H1 (cell line): ENCODE results near the gene LDLRAP1. TPM values are rescaled to one million over a fixed set of nuclear protein-coding genes. Genes with fewer than 3 reads are reported as not detected.

Source experiments
- CTCF ChIA-PET: fragments of 300-600 bp; sonication (Branson Sonifier 250); formaldehyde crosslinking; loops from one replicate; lab custom pipeline; 2021; ENCODE audit not compliant: partially characterized antibody; lab: Charles Lee
- POLR2A ChIA-PET: fragments of 300-600 bp; sonication (Branson Sonifier 250); formaldehyde crosslinking; loops from one replicate; lab custom pipeline; 2021; ENCODE audit warnings: inconsistent platforms; ENCODE audit not compliant: partially characterized antibody; lab: Charles Lee
- DNase-seq, 2 experiments: peaks; one replicate each; pipeline versions ENCODE4 v3.0.0 to v3.0.0-alpha.2; 2010 to 2022; ENCODE audit warnings: low spot score in 2 of 2, low read depth in 1 of 2, mixed read lengths in 1 of 2
- FAIRE-seq: peaks from 2 replicates; lab custom pipeline; 2011; peaks lifted over from hg19 to GRCh38; lab: Jason Lieb, UNC
- H2AFZ ChIP-seq: 2 replicates; pipeline ENCODE4 v1.8.1; 2012; ENCODE audit warnings: low read length, inconsistent platforms
- H2AK5ac ChIP-seq: 2 replicates; pipeline ENCODE4 v1.6.1; 2013; ENCODE audit warnings: low read depth, low read length
- H2BK120ac ChIP-seq: replicated peaks from 2 replicates; pipeline ENCODE3; 2013; ENCODE audit warnings: low read depth, low read length, inconsistent platforms
- H2BK12ac ChIP-seq: 2 replicates; pipeline ENCODE4 v1.6.1; 2013; ENCODE audit warnings: low read depth, low read length
- H2BK15ac ChIP-seq: 2 replicates; pipeline ENCODE4 v1.6.1; 2013; ENCODE audit warnings: low read length
- H2BK20ac ChIP-seq: 2 replicates; pipeline ENCODE4 v1.6.1; 2013; ENCODE audit warnings: low read length
- H2BK5ac ChIP-seq: 2 replicates; pipeline ENCODE4 v1.6.1; 2013; ENCODE audit warnings: low read depth, low read length
- H3K14ac ChIP-seq: 2 replicates; pipeline ENCODE4 v1.6.1; 2013; ENCODE audit warnings: inconsistent platforms; ENCODE audit not compliant: insufficient read length
- H3K18ac ChIP-seq: 2 replicates; pipeline ENCODE4 v1.6.1; 2013; ENCODE audit warnings: low read length; ENCODE audit errors: extremely low read depth
- H3K23ac ChIP-seq: 2 replicates; pipeline ENCODE4 v1.6.1; 2013; ENCODE audit warnings: inconsistent platforms; ENCODE audit not compliant: insufficient read length
- H3K23me2 ChIP-seq: 2 replicates; pipeline ENCODE4 v1.6.1; 2013; ENCODE audit warnings: low read depth, low read length
- H3K27ac ChIP-seq: 2 replicates; pipeline ENCODE4 v1.6.1; 2011; ENCODE audit warnings: low read depth, low read length, inconsistent platforms
- H3K27me3 ChIP-seq, 4 experiments: replicated peaks in 1 of 4; 1 replicate in 1 of 4; 2 replicates in 3 of 4; pipeline versions ENCODE4 v1.6.1 to v1.8.1; 2011 to 2013; ENCODE audit warnings: low read length in 3 of 4, mild to moderate bottlenecking in 3 of 4, inconsistent platforms in 2 of 4, mixed read lengths in 2 of 4, moderate library complexity in 1 of 4; ENCODE audit not compliant: control insufficient read depth in 3 of 4, insufficient read depth in 3 of 4; ENCODE audit errors: extremely low read depth in 1 of 4
- H3K36me3 ChIP-seq, 4 experiments: 2 replicates each; pipeline versions ENCODE4 v1.6.1 to v1.8.1; 2011 to 2013; ENCODE audit warnings: mild to moderate bottlenecking in 4 of 4, low read length in 3 of 4, moderate library complexity in 2 of 4, control low read depth in 1 of 4, inconsistent platforms in 1 of 4; ENCODE audit not compliant: insufficient read depth in 4 of 4, control insufficient read depth in 2 of 4
- H3K4ac ChIP-seq: replicated peaks from 2 replicates; pipeline ENCODE3; 2013; ENCODE audit warnings: low read length, low read depth, mixed read lengths, inconsistent platforms; ENCODE audit not compliant: insufficient read length
- H3K4me1 ChIP-seq, 4 experiments: replicated peaks in 1 of 4; 1 replicate in 1 of 4; 2 replicates in 3 of 4; pipeline versions ENCODE4 v1.6.1 to v1.8.1; 2011 to 2013; ENCODE audit warnings: low read length in 3 of 4, inconsistent platforms in 2 of 4, mixed read lengths in 1 of 4; ENCODE audit not compliant: insufficient read depth in 4 of 4, control insufficient read depth in 3 of 4
- H3K4me2 ChIP-seq, 2 experiments: 2 replicates each; pipeline versions ENCODE4 v1.6.1 to v1.8.1; 2011 to 2013; ENCODE audit warnings: low read depth in 2 of 2, low read length in 2 of 2, control low read depth in 1 of 2, inconsistent platforms in 1 of 2, mild to moderate bottlenecking in 1 of 2; ENCODE audit not compliant: insufficient read depth in 1 of 2
- H3K4me3 ChIP-seq, 4 experiments: fragments of 200-600, 300-600 bp in 1 of 4; sonication (generic), shearing (Covaris generic), sonication (Bioruptor Twin) in 1 of 4; 2 replicates each; pipeline versions ENCODE4 v1.5.1 to v1.8.1; 2011 to 2016; ENCODE audit warnings: low read length in 4 of 4, low read depth in 3 of 4, control low read depth in 2 of 4, inconsistent platforms in 2 of 4, mild to moderate bottlenecking in 2 of 4, mixed read lengths in 1 of 4, moderate library complexity in 1 of 4; ENCODE audit not compliant: insufficient read depth in 2 of 4; ENCODE audit errors: extremely low read depth in 1 of 4
- H3K56ac ChIP-seq: replicated peaks from 2 replicates; pipeline ENCODE3; 2013; ENCODE audit warnings: low read depth, mild to moderate bottlenecking, mixed read lengths, low read length, inconsistent platforms; ENCODE audit not compliant: insufficient read length
- H3K79me1 ChIP-seq: 2 replicates; pipeline ENCODE4 v1.6.1; 2013; ENCODE audit warnings: low read depth, low read length, control low read depth
- H3K79me2 ChIP-seq, 2 experiments: 2 replicates each; pipeline versions ENCODE4 v1.6.1 to v1.8.1; 2012 to 2013; ENCODE audit warnings: low read length in 2 of 2, mild to moderate bottlenecking in 2 of 2, inconsistent platforms in 1 of 2; ENCODE audit not compliant: insufficient read depth in 2 of 2, control insufficient read depth in 1 of 2
- H3K9ac ChIP-seq, 4 experiments: replicated peaks in 1 of 4; 1 replicate in 1 of 4; 2 replicates in 3 of 4; pipeline versions ENCODE4 v1.6.1 to v1.8.1; 2011 to 2013; ENCODE audit warnings: low read depth in 3 of 4, low read length in 3 of 4, control low read depth in 2 of 4, mild to moderate bottlenecking in 2 of 4, moderate library complexity in 2 of 4, inconsistent platforms in 1 of 4; ENCODE audit errors: extremely low read depth in 1 of 4
- H3K9me3 ChIP-seq, 2 experiments: 2 replicates each; pipeline versions ENCODE4 v1.6.1 to v1.8.1; 2012 to 2013; ENCODE audit warnings: mild to moderate bottlenecking in 2 of 2, moderate library complexity in 2 of 2, control low read depth in 1 of 2, inconsistent platforms in 1 of 2, low read depth in 1 of 2, low read length in 1 of 2, mixed read lengths in 1 of 2; ENCODE audit not compliant: insufficient read depth in 2 of 2
- H4K20me1 ChIP-seq, 2 experiments: replicated peaks in 1 of 2; 2 replicates each; pipeline versions ENCODE3 to v1.8.1; 2011 to 2013; ENCODE audit warnings: inconsistent platforms in 2 of 2, low read length in 2 of 2, mild to moderate bottlenecking in 1 of 2; ENCODE audit not compliant: insufficient read depth in 2 of 2, control insufficient read depth in 1 of 2
- H4K5ac ChIP-seq: 2 replicates; pipeline ENCODE4 v1.6.1; 2013; ENCODE audit warnings: low read length, low read depth, mixed read lengths, inconsistent platforms; ENCODE audit not compliant: insufficient read length
- H4K8ac ChIP-seq: 2 replicates; pipeline ENCODE4 v1.8.0; 2013; ENCODE audit warnings: mild to moderate bottlenecking, moderate library complexity, low read length, inconsistent platforms; ENCODE audit not compliant: insufficient read depth; ENCODE audit errors: extremely low read depth
- H4K91ac ChIP-seq: replicated peaks from 2 replicates; pipeline ENCODE3; 2013; ENCODE audit warnings: low read length, mixed read lengths, inconsistent platforms; ENCODE audit not compliant: insufficient read length
- CBX5 ChIP-seq: fragments of 300-800, 300-1000 bp; sonication (generic); IDR thresholded peaks from 2 replicates; pipeline ENCODE4 v1.7.1; 2016; ENCODE audit warnings: antibody characterized with exemption, low read length, low read depth
- CHD1 ChIP-seq: IDR thresholded peaks from 2 replicates; pipeline ENCODE4 v1.6.1; 2012; ENCODE audit warnings: low read depth, low read length, improper control_type of control experiment
- HDAC2 ChIP-seq, 2 experiments: fragments of 300-600 bp in 1 of 2; sonication (generic) in 1 of 2; IDR thresholded peaks; 2 replicates each; pipeline ENCODE4 v1.6.1; 2011 to 2012; ENCODE audit warnings: low read depth in 2 of 2, low read length in 2 of 2, mild to moderate bottlenecking in 2 of 2, moderate library complexity in 2 of 2, borderline replicate concordance in 1 of 2, inconsistent platforms in 1 of 2
- JUN ChIP-seq: IDR thresholded peaks from 2 replicates; pipeline ENCODE4 v1.6.1; 2011; ENCODE audit warnings: low read depth, mild to moderate bottlenecking, improper control_type of control experiment, low read length
- JUND ChIP-seq: IDR thresholded peaks from 2 replicates; pipeline ENCODE4 v1.6.1; 2011; ENCODE audit warnings: mild to moderate bottlenecking, improper control_type of control experiment, low read length
- KDM5A ChIP-seq: fragments of 200-600 bp; IDR thresholded peaks from 2 replicates; pipeline ENCODE4 v1.7.1; 2012; ENCODE audit warnings: mild to moderate bottlenecking, low read length, inconsistent platforms, mixed read lengths
- NANOG ChIP-seq: IDR thresholded peaks from 2 replicates; pipeline ENCODE4 v1.6.1; 2011; ENCODE audit warnings: low read length, low read depth, mild to moderate bottlenecking, inconsistent platforms; ENCODE audit not compliant: insufficient read depth, poor library complexity, severe bottlenecking
- POLR2AphosphoS5 ChIP-seq: IDR thresholded peaks from 2 replicates; pipeline ENCODE4 v1.6.1; 2011; ENCODE audit warnings: low read depth, low read length
- POU5F1 ChIP-seq: IDR thresholded peaks from 2 replicates; pipeline ENCODE4 v1.6.1; 2011; ENCODE audit warnings: low read depth, mild to moderate bottlenecking, low read length, moderate library complexity
- RFX5 ChIP-seq: IDR thresholded peaks from 2 replicates; pipeline ENCODE4 v1.6.1; 2011; ENCODE audit warnings: low read depth, low read length, improper control_type of control experiment, borderline replicate concordance
- RXRA ChIP-seq: IDR thresholded peaks from 2 replicates; pipeline ENCODE4 v1.6.1; 2011; ENCODE audit warnings: low read depth, mild to moderate bottlenecking, low read length, moderate library complexity; ENCODE audit not compliant: insufficient read depth
- TBP ChIP-seq: IDR thresholded peaks from 2 replicates; pipeline ENCODE4 v1.6.1; 2011; ENCODE audit warnings: low read depth, low read length, improper control_type of control experiment
- ZNF274 ChIP-seq: IDR thresholded peaks from 2 replicates; pipeline ENCODE4 v1.7.0; 2012; ENCODE audit warnings: low read length, borderline replicate concordance; ENCODE audit errors: extremely low read depth
- WGBS, 2 experiments: shearing (Covaris generic) in 1 of 2; methylation state at CpG; one replicate each; pipeline versions ENCODE4 v1.1.6 to v1.1.7; 2013 to 2015; ENCODE audit warnings: low lambda C conversion rate in 2 of 2, mixed read lengths in 2 of 2, inconsistent platforms in 1 of 2, low coverage in 1 of 2, missing lambda C conversion rate in 1 of 2; ENCODE audit not compliant: insufficient replicate concordance in 2 of 2, insufficient coverage in 1 of 2, insufficient read length in 1 of 2; ENCODE audit errors: extremely low coverage in 1 of 2, missing lambda C conversion rate in 1 of 2; 5-methylcytosine and 5-hydroxymethylcytosine counted together
- polyA plus RNA-seq, 7 experiments: library from polyadenylated mRNA; depleted of rRNA in 3 of 7; stranded (reverse) in 5 of 7; unstranded in 2 of 7; fragments of >200 nt in 5 of 7; fragments of 200-250 nt in 2 of 7; gene quantifications; 1 replicate in 5 of 7; 2 replicates in 1 of 7; 4 replicates in 1 of 7; pipeline versions ENCODE4 v1.2.1 to v1.2.3, GENCODE V29; 2011 to 2013; ENCODE audit warnings: missing spikeins in 2 of 7, mixed read lengths in 2 of 7
- total RNA-seq: library from RNA; stranded (reverse); fragmentation: NEBNext Ultra II Directional; extraction: Animal tissue kit (Norgen Biotek cat#: 25700); gene quantifications from 2 replicates; pipeline ENCODE4 v1.2.1, GENCODE V29; 2021
- TF ChIP-seq, protein P1 (sequence below): IDR thresholded peaks from 2 replicates; pipeline ENCODE4 v1.6.1; 2012; ENCODE audit warnings: inconsistent platforms

Gene LDLRAP1
- total and polyA plus RNA-seq, 2 of the 8 experiments (the other 6 are each of a cell fraction or from before 2014, with no cell fraction given), result 12.8 to 13.2 TPM

DNA sequence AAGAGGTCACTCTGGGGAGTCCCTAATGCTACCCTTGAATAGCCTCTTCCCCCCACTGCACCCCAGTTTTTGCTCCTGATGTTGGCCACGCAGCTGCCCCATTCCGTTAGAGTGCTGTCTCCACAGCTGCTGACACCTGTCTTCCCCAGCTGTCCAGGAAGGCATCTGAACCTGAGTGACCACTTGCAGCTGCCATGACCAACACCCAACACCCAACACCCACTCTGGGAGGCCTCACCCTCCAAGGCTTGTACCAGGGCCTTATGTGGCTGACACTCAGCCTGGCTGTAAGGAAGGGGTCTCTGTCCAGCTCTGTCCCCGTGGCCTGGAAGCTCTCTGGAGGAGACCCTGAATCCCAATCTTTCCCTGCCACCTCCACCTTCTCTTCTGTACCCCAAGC, 26.7 kb upstream of the LDLRAP1 start:
- ChIA-PET CTCF (interaction anchor here (0.8 to 15.3 kb wide), 8 partner anchors 12 to 284 kb away, joined by 3 to 240 read pairs (median 4); partner anchors contain the start of gene SYF2), POLR2A (interaction anchor here (1.3 to 1.7 kb wide), 2 partner anchors 11 to 13 kb away, joined by 4 read pairs; no protein-coding TSS in a partner anchor)
- Histone ChIP-seq H3K79me2 (no peaks in the 10 kb centered on the region), H3K9me3 (no peaks in the 10 kb centered on the region), H3K36me3 (no peaks in the 10 kb centered on the region), H3K27me3 (no peaks in the 10 kb centered on the region), H3K18ac (no peak overlapping the region), H3K23ac (no peak overlapping the region), H2AFZ (no peak overlapping the region), H2BK15ac (0 out of 2 replicates have a peak overlapping the region, but pooled peaks have one; percentile 65), H3K4me1 (peaks cover 4 to 8% (median 4%) of the 10 kb centered on the region in 4 experiments; a peak in 6 of 7 replicates), H2BK5ac (no peak overlapping the region), H3K79me1 (no peaks in the 10 kb centered on the region), H2BK120ac (no peak overlapping the region), H3K4me3 (no peak overlapping the region), H2BK12ac (peak overlapping the region; percentile 52; the same call in 1 of the 2 replicates), H2AK5ac (0 out of 2 replicates have a peak overlapping the region, but pooled peaks have one; percentile 9), H3K27ac (no peak overlapping the region), H4K91ac (no peak overlapping the region), H4K8ac (no peak overlapping the region), H3K9ac (no peak overlapping the region), H4K20me1 (no peaks in the 10 kb centered on the region), H3K14ac (no peak overlapping the region), H3K56ac (no peak overlapping the region), H3K4ac (no peak overlapping the region), H2BK20ac (no peak overlapping the region), H3K23me2 (no peaks in the 10 kb centered on the region), H4K5ac (no peak overlapping the region), H3K4me2 (no peak overlapping the region)
- FAIRE-seq, result no peak
- 96% methylated on average over 2 of the region's 3 CpGs; no CpG with 5 or more reads in 1 of the 2 experiments for WGBS, 2 experiments
- DNase-seq, result no peak
- TF ChIP-seq JUN, result no peak
- no peak for TF ChIP-seq HDAC2 (IDR thresholded peaks at IDR 0.05; ENCODE audit: borderline replicate concordance in 1 of 2, low read depth in 2 of 2, low read length in 2 of 2)
- no peak for TF ChIP-seq RXRA
- no peak for TF ChIP-seq KDM5A
- TF ChIP-seq CHD1, result no peak
- TF ChIP-seq JUND, result no peak
- no peak for TF ChIP-seq RFX5
- TF ChIP-seq POU5F1, result no peak
- TF ChIP-seq TBP, result no peak
- TF ChIP-seq, protein P1, sequence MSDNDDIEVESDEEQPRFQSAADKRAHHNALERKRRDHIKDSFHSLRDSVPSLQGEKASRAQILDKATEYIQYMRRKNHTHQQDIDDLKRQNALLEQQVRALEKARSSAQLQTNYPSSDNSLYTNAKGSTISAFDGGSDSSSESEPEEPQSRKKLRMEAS, result no peak
- TF ChIP-seq ZNF274, result no peak
- TF ChIP-seq CBX5, result no peak
- no peak for TF ChIP-seq NANOG
- TF ChIP-seq POLR2AphosphoS5, result no peak
